ENCODE data around the gene IL17C.
A peak's percentile ranks its signal among the peaks of the same experiment; 100 is the strongest.
"Not testable (repeated sequence)": the region's sequence is repeated elsewhere in the genome, so short reads cannot be mapped to it uniquely, and the experiment has no call there.

The IL17C gene, protein sequence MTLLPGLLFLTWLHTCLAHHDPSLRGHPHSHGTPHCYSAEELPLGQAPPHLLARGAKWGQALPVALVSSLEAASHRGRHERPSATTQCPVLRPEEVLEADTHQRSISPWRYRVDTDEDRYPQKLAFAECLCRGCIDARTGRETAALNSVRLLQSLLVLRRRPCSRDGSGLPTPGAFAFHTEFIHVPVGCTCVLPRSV

DNA sequence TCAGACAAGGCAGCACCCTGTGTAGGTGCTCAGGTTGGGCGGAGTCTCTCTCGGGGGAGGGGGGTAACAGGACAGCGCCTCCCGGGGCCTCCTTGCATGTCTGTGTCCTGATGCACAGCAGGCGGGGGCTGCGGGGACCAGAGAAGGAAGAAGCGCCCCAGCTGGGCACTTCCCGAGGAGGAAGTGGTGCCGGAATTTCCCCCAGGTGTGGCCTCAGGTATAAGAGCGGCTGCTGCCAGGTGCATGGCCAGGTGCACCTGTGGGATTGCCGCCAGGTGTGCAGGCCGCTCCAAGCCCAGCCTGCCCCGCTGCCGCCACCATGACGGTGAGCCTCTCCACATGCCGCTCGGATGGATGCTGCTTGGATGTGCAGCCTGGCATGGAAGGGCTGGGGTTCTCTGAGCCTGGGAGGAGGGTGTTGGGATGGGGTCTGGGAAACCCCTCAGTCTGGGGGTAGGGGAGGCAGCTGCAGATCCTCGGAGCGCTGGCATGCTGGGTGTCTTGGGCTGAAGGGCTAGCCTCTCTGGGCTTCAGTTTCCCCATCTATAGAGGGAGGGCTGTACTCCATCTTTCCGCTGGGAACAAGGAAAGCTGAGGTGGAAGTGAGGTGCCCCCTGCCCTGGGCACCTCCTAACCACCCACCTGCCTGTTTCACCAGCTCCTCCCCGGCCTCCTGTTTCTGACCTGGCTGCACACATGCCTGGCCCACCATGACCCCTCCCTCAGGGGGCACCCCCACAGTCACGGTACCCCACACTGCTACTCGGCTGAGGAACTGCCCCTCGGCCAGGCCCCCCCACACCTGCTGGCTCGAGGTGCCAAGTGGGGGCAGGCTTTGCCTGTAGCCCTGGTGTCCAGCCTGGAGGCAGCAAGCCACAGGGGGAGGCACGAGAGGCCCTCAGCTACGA, at the start of gene IL17C:
TSS of gene IL17C (plus strand) at position 250 of the 908 bp plus-strand sequence. CDS start at position 320, 70 bp downstream.
- DNase-seq, result no peak

DNA sequence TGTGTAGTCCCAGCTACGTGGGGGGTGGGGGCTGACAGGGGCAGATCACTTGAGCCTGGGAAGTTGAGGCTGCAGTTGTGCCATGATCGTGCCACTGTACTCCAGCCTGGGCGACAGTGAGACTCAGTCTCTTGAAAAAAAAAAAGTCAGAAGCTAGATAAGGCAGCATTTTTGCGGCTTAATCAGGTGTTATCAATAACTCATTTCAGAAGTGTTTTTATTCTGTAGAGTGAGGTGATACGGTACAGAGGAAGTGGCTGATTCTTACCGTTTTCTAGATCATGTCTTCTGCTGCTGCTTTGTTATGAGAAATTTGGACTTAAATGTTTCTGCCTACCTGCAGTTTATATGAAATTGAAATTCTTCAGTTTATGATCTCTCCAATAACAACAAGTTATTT, 49.6 kb upstream of the IL17C start:
- no peak for DNase-seq

DNA sequence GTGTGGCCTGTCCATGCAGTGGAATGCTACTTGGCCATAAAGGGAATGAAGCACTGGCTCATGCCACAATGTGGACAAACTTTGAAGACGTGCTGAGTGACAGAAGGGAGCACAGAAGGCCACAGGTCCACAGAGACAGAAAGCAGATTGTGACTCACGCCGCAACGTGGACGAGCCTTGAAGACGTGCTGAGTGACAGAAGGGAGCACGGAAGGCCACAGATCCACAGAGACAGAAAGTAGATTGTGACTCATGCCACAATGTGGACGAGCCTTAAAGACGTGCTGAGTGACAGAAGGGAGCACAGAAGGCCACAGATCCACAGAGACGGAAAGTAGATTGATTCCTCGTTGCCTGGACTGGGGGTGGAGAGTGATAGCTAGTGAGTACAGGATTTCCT, 48.9 kb upstream of the IL17C start:
- DNase-seq, result no peak

DNA sequence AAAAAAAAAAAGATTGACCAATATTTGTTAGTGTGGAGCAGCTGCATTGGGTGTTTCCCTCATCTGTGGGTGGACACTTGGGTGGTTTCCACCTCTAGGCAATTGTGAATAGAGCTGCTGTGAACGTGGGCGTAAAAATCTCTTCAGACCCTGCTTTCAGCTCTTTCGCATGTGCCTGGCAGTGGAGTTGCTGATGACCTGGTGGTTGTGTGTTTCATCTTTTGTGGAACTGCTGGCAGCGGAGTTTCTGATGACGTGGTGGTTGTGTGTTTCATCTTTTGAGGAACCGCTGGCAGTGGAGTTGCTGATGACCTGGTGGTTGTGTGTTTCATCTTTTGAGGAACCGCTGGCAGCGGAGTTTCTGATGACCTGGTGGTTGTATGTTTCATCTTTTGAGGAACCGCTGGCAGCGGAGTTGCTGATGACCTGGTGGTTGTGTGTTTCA, 46.8 kb upstream of the IL17C start:
- no peak for DNase-seq

DNA sequence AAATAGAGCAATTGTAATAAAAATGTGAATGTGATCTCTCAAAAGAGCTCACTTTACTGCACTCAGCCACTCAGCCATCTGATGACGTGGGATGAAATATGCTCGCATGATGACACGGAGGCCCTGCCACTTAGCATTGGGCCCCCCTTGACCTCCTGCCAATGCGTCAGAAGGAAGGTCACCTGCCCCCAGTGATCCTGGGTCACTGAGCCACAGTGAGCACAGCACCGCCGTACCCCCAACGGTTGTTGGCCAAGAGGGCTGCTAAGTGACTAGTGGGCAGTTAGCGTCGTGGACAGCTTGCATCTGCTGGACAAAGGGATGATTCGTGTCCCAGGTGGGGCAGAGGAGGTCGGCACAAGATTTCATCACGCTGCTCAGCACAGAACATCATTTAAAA, 45.3 kb upstream of the IL17C start:
- DNase-seq, result no peak

DNA sequence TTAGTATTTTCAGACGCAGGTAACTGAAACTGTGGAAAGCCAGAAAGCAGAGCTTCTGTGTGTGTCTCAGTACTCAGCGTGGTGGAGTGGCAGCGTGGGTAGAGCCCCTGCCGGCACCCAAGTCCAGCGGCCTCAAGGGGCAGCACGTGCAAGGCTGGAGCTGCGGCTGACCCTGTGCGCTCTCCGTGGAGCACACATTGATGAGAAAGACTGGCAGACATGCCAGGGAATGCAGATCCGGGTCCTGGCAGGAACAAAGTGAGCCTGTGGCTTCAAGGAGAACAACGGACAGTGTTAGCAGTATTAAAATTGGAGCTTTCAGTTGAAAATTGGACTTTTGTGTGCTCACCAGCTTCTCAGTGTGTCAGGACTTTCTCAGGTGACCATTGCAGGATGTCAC, 44.9 kb upstream of the IL17C start:
- DNase-seq, result no peak

DNA sequence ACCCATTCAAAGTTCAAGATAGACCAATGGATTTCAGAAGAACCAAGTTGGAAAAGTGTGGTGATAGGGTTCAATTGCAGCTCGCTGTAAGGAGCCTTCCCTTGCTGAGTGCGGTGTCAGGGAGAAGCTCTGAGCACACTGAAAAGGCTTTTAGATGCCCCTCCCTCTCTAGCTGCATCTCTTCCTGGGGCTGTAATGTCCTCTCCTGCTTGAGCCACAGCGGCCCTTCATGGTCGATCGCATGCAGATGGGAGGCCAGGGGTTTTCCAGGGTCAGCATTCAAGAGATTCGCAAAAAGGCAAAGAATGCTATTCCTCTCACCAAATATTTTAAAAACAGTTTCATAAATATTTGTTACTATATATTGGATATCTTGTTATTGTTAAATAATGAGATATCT, 44.5 kb upstream of the IL17C start:
- no peak for DNase-seq

DNA sequence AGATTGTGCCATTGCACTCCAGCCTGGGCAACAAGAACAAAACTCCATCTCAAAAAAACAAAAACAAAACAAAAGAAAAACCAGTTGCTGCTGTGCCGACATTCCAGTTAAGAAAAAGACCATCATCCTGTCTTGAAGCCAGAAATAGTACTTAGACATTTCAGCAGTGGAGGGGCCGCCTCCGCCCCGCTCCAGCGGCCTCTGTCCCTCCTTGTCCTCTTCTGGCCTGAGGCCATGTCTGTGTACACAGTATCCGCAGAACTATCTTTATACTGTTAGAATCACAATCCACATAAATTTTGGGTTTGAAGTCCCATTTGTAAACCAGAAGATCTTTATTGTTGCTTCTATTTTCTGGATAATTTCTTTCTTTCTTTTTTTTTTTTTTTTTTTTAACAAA, 43.3 kb upstream of the IL17C start:
- DNase-seq, result no peak

DNA sequence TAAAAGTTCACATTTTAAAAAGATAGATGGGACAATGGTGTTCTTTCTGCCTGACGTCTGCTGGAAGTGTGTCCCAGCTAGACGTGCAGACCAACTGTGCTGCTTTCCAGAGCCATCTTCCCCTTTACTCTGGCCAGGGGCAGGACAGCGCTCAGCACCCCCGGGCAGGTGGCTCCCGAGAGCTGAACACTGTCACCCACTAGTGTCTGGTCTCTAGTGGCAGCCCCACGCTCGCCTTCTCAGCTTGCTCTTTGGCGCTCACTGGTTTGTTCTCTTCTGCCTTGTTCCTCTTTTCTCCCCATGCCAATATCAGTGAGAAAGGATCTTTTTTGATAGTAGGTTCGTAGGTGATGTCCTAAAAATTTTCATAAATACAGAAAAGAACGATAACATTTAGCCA, 42.5 kb upstream of the IL17C start:
- DNase-seq, result no peak

DNA sequence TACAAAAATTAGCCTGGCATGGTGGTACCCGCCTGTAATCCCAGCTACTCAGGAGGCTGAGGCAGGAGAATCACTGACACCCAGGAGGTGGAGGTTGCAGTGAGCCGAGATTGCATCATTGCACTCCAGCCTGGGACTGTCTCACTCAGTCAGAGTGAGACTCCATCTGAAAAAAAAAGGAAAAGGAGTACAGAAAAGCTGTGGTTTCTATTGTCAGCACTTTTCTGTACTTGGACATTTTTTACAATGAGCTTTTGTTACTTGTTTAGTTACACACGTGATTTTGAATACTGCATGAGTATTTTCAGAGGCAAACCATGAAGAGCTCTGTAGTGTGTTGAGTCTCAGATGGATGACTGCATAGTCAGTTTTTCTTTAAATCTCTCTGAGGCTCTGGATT, 41.9 kb upstream of the IL17C start:
- no peak for DNase-seq

DNA sequence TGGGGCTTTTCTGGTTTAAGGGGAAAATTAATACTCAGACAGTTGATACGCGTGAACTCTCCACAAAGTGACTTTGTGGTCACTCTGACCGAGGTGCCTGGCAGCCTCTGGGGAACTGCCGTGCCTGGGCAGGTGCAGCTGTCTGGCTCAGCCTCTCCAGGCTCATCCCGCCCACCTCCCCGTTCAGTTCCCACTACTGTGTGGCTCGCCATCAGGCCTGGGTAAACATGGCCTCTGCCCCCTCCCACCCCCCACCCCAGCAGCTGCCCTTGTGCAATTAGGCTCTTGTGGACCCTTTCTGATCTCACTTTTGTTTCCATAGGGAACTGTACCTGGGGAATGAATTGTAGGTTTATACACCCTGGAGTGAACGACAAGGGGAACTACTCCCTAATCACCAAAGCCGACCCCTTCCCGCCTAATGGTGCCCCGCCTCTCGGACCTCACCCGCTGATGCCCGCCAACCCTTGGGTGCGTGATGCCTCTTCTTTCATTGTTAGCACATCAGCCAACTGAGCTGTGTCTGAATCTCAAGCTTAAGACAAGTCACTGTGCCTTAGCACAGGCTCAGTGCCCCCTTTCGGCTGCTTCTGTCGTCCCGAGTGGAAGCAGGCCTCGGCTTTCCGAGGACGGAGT, 40.4 kb upstream of the IL17C start:
- no peak for DNase-seq

DNA sequence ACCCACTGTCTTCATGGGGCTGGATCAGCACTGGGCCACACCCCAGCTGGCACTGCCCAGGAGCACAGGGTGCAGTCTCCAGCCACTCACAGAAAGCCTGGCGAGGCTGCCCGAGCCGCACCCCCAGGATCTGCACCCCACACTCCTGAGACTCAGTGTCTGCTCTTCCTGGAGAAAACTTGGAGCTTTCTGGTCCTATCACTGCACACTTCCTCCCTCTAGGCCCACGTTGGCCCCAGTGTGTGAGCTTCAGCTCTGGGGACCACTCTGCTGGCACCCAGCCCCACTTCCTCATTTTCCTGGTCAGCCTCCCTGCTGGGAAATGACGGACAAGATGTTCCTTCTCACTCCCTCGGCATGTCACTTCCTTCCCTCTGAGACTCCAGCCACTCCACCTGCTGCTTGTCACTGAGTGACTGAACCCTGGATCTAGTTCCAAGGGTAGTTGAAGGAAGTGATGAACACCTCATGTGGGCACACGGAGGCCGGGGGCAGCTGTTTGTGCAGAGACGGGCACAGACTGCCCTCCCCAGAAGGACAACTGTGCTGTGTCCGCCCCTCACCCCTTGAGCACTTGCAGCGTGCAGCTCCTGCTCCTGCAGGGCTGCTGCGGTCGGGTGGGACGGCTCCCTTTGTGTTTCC, 39.2 kb upstream of the IL17C start:
- DNase-seq, result peak; percentile 4

DNA sequence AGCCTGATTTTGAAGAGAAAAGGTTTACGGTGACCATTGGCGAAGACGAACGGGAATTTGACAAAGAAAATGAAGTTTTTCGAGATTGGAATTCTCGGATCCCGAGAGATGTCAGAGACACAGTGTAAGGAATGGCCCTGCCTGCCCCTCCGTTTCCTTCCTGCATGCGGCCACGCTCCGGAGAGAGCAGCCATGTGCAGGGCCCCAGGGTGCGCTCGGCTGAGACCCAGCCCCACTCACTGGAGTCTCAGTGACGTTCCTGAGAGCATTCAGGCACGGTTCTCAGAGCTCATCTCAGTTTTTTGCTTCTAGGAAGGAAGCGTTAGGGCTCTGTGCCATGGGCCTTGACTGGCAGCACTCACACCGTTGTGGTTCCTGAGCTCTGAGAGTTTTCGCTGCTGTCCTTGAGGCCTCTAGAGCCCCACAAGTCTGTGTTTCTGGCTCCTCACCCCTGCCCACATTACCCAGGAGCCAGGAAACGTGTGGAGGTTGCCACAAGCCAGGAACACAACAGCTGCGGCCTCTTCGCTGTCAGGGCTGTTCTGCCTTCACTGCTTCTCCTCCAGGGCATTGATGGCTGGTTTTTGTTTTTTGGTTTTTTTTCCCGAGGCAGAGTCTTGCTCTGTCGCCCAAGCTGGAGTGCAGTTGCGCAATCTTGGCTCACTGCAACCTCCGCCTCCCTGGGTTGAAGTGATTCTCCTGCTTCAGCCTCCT, 38.4 kb upstream of the IL17C start:
- DNase-seq, result no peak

DNA sequence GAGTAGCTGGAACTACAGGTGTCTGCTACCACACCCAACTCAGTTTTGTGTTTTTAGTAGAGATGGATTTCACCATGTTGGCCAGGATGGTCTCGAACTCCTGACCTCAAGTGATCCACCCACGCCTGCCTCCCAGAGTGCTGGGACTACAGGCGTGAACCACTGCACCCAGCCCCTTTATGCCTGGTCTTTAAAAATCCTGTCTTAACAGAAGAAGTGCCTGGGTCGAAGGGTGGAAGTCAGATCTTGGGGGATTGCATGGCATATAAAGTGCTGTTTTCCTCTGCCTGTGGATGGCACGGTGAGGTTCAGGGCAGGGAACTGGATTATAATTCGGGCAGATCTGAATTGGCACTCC, 37.9 kb upstream of the IL17C start:
- no peak for DNase-seq

DNA sequence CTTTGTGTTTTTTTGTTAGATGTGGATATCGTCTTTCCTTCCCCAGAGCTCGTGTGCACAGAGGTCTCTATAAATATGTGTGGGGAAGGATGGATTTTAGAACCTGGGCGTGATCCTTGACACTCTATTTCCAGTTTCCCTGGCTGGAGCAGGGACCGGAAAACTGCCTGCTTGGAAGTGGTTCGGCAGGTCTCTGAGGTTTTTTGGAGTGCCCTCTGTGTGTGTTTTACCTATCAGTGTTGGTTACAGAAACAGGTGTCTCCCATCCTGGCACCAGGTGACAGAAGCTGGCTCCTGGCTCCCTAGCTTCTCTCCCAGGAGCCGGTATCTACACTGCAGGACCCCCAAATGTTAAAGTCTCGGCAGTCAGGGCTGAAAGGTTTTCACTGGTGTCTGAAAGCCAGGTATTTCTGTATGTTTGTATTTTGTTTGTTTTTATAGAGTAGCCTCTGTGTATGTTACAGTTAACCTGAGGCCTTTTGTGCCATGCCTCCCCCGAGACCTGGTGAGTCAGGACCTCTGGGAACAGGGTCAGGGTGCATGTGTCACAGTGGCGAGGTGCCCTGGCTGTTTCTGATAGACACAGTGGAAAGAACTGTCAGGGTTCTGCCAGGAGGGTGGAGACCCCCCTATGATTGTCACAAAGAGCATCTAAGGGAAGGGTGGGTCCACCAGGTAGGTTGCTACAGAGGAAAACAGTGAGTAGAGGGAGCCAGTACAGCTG, 36.9 kb upstream of the IL17C start:
- DNase-seq, result no peak

DNA sequence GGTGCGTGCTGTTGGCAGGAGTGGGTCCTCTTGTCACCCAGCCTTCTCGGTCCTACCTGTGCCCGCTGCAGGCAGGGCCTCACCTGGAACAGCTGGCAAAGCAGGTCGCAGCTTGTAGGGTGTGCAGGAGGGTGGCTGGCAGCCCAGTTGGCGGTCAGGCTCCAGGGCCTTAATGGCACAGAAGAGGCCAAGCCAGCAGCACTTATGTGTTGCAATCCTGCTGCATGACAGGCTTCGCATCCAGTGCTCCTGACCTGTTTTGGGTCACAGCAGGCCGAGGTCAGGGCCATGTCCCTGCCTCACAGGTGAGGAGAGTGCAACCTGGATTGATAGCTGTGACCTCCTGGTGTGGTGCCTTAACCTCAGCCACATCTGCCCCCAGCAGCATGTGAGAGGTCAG, 36.3 kb upstream of the IL17C start:
- no peak for DNase-seq

DNA sequence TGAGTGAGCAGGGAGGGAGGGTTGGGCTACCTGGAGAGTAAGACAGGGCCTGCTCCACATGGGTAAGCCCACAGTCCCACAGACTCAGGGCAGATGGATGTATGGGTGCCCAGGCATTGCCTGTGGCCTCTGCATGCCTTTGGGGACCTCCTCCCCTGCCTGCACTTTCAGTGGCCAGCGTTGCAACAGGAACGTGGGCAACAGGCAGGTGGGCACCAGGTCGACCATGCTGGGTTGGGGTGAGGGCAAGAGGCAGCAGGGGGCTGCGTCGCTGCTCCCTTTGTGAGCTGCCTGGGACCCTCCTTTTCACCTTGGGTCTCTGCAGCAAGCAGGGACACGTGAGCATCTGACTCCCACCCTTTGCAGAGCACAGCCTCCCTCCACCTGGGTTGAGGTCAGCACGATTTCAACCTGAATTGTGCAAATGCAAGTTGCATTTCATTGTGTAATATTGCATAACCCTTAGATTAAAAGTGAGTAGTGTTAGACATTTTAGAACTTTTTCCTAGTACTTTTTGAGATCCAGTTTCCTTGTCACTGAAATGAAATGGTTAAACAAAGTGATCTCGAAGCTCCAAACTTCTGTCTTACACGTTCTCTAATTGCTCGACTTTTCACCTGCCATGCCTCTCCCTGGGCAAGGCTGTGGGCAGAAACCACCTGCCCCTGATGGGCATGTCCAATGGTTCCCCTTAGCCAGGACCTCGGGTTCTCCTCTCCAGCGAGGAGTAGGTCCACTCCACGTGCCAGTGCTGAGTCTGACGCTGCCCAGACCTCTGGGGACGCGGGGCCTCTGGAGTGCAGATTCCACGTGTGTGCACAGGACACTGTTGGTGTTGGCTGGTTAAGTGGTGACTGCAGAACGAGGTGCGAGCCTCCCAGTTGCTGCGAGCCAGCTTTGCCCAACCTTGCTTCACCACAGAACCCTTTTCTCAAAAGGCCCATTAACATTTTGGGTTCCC, 32.9 kb upstream of the IL17C start:
- DNase-seq, result no peak

DNA sequence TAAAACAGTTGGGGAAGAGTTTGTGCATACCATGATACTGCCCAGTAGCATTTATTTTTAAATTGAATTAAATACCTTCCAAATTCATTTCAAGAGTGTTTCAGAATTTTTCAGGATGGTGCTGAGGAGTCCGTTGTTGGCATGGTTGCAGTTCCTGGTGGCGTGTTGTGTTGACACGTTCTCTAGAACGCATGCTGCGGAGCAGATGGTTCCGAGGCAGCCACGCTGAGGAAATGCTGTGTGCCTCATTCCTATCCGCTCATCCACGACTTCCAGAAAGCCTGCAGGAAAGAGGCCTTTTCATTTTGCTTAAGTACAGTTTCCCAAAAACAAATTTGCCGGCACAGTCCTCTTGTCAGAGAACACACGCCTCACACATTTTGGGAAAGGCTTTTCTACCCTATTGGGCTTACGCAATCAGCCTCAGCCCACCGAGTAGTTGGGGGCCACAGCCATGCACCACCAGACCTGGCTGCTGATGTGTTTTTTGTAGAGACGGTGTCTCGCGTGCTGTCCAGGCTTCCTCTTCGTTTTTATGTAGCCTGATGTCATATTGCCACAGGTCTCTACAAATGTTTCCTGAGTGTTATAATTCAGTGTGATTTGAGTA, 32.1 kb upstream of the IL17C start:
- DNase-seq, result no peak

DNA sequence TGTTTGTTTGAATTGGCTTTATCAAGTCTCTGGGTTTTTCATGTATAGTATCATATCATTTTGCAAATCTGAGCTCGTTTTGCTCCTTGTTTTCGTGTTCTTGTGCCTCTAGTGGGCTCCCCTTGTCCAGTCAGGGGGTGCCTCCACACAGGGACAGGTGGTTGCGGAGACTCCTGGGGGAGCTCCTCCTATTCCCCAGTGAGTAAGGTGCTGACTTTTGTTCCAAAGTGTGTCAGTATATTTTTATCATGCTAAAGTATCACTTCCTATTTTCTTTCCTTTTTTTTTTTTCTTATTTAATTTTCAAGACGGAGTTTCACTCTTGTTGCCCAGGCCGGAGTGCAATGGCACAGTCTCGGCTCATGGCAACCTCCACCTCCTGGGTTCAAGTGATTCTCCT, 30.3 kb upstream of the IL17C start:
- DNase-seq, result no peak

DNA sequence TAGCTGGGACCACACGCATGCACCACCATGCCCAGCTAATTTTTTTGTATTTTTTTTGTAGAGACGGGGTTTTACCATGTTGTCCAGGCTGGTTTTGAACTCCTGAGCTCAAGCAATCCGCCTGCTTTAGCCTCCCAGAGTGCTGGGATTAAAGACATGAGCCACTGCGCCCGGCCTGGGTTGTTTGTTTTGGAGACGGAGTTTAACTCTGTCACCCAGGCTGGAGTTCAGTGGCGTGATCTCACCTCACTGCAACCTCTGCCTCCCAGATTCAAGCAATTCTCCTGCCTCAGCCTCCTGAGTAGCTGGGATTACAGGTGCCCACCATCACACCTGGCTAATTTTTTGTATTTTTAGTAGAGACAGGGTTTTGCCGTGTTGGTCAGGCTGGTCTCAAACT, 28.9 kb upstream of the IL17C start:
- not testable (repeated sequence) for DNase-seq

DNA sequence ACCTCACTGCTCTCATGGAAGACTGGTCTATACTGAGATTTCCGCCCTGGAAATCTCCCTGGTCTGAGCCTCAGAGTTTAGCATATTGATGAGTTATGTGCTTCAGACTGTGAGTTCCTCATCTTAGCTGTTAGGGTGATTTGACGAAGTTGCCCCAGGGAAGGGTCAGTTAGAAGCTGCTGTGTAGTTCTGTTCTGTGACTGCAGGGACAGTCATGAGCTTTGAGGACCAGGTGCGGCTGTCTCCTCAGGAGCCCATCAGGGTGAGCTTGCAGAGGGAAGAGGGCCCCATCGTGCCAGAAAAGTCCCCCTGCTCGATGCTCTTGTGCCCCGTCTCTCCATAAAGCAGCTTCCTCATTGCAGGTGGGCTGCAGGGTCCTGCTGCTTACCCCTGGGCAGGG, 28.3 kb upstream of the IL17C start:
- no peak for DNase-seq

All from KG1 (cell line).